ENCODE data around the gene PLAGL2.

PLAGL2 gene

GRCh38 chr20:32230707-32231106 lies 23.2 kb upstream of the PLAGL2 start:
- Histone ChIP-seq H3K27me3 (ENCODE audit: insufficient read depth, low read length) (no peaks in the 10 kb centered on the region), H3K4me1 (ENCODE audit: insufficient read depth, low read length) (no peaks in the 10 kb centered on the region), H3K9ac (ENCODE audit: low read depth, low read length) (no peak overlapping the region), H3K36me3 (ENCODE audit: insufficient read depth, low read length) (peaks cover 91% of the 10 kb centered on the region), H3K27ac (ENCODE audit: low read depth, low read length) (no peak overlapping the region), H3K9me3 (ENCODE audit: insufficient read depth, low read depth, low read length) (no peaks in the 10 kb centered on the region), H3K4me3 (ENCODE audit: low read length) (no peak overlapping the region)
- 97% methylated on average over 13 of the region's 13 CpGs for WGBS

GRCh38 chr20:32229251-32229747 lies 21.8 kb upstream of the PLAGL2 start:
- H3K4me3 ChIP-seq (ENCODE audit: low read length), result no peak overlapping the region
- no peaks in the 10 kb centered on the region for H3K4me1 ChIP-seq (ENCODE audit: insufficient read depth, low read length)
- H3K36me3 ChIP-seq (ENCODE audit: insufficient read depth, low read length), result peaks cover 86% of the 10 kb centered on the region
- no peaks in the 10 kb centered on the region for H3K27me3 ChIP-seq (ENCODE audit: insufficient read depth, low read length)
- H3K9ac ChIP-seq (ENCODE audit: low read depth, low read length), result no peak overlapping the region
- no peak overlapping the region for H3K27ac ChIP-seq (ENCODE audit: low read depth, low read length)
- no peaks in the 10 kb centered on the region for H3K9me3 ChIP-seq (ENCODE audit: insufficient read depth, low read depth, low read length)
- 95% methylated on average over 5 of the region's 5 CpGs for WGBS

- Histone ChIP-seq H3K27ac (ENCODE audit: low read depth, low read length) (no peak overlapping the region), H3K27me3 (ENCODE audit: insufficient read depth, low read length) (no peaks in the 10 kb centered on the region), H3K9ac (ENCODE audit: low read depth, low read length) (no peak overlapping the region), H3K9me3 (ENCODE audit: insufficient read depth, low read depth, low read length) (no peaks in the 10 kb centered on the region), H3K4me1 (ENCODE audit: insufficient read depth, low read length) (no peaks in the 10 kb centered on the region), H3K4me3 (ENCODE audit: low read length) (no peak overlapping the region), H3K36me3 (ENCODE audit: insufficient read depth, low read length) (peaks cover 82% of the 10 kb centered on the region)
- 94% methylated on average over 22 of the region's 22 CpGs for WGBS
These were observed 20.5 kb upstream of the PLAGL2 start for GRCh38 chr20:32227744-32228688.

- whole genome bisulfite sequencing, result 94% methylated on average over 7 of the region's 7 CpGs
- Histone ChIP-seq H3K4me1 (ENCODE audit: insufficient read depth, low read length) (no peaks in the 10 kb centered on the region), H3K27me3 (ENCODE audit: insufficient read depth, low read length) (no peaks in the 10 kb centered on the region), H3K9me3 (ENCODE audit: insufficient read depth, low read depth, low read length) (no peaks in the 10 kb centered on the region), H3K9ac (ENCODE audit: low read depth, low read length) (no peak overlapping the region), H3K27ac (ENCODE audit: low read depth, low read length) (no peak overlapping the region), H3K36me3 (ENCODE audit: insufficient read depth, low read length) (peaks cover 82% of the 10 kb centered on the region), H3K4me3 (ENCODE audit: low read length) (no peak overlapping the region)
These were observed 19.8 kb upstream of the PLAGL2 start for GRCh38 chr20:32227306-32227705.

GRCh38 chr20:32226391-32226790 lies 18.8 kb upstream of the PLAGL2 start:
- WGBS, result no CpG with 5 or more reads among the region's 1 CpG

GRCh38 chr20:32224463-32224862 lies 16.9 kb upstream of the PLAGL2 start:
- H3K27me3 ChIP-seq (ENCODE audit: insufficient read depth, low read length), result no peaks in the 10 kb centered on the region
- H3K27ac ChIP-seq (ENCODE audit: low read depth, low read length), result no peak overlapping the region
- no peaks in the 10 kb centered on the region for H3K9me3 ChIP-seq (ENCODE audit: insufficient read depth, low read depth, low read length)
- H3K9ac ChIP-seq (ENCODE audit: low read depth, low read length), result no peak overlapping the region
- no peaks in the 10 kb centered on the region for H3K4me1 ChIP-seq (ENCODE audit: insufficient read depth, low read length)
- peaks cover 81% of the 10 kb centered on the region for H3K36me3 ChIP-seq (ENCODE audit: insufficient read depth, low read length)
- 88% methylated on average over 4 of the region's 4 CpGs for WGBS
- H3K4me3 ChIP-seq (ENCODE audit: low read length), result no peak overlapping the region

More at GRCh38 chr20:32226391-32226790, 18.8 kb upstream of the PLAGL2 start:
- Histone ChIP-seq H3K27ac (ENCODE audit: low read depth, low read length) (no peak overlapping the region), H3K36me3 (ENCODE audit: insufficient read depth, low read length) (peaks cover 79% of the 10 kb centered on the region), H3K4me1 (ENCODE audit: insufficient read depth, low read length) (no peaks in the 10 kb centered on the region), H3K9me3 (ENCODE audit: insufficient read depth, low read depth, low read length) (no peaks in the 10 kb centered on the region), H3K27me3 (ENCODE audit: insufficient read depth, low read length) (no peaks in the 10 kb centered on the region), H3K4me3 (ENCODE audit: low read length) (no peak overlapping the region), H3K9ac (ENCODE audit: low read depth, low read length) (no peak overlapping the region)

- H3K36me3 ChIP-seq (ENCODE audit: insufficient read depth, low read length), result peaks cover 76% of the 10 kb centered on the region
- H3K27me3 ChIP-seq (ENCODE audit: insufficient read depth, low read length), result no peaks in the 10 kb centered on the region
- 93% methylated on average over 5 of the region's 5 CpGs for WGBS
These were observed 10.8 kb upstream of the PLAGL2 start for GRCh38 chr20:32218156-32218900.

GRCh38 chr20:32216179-32217142 lies 8.9 kb upstream of the PLAGL2 start:
- Histone ChIP-seq H3K36me3 (ENCODE audit: insufficient read depth, low read length) (peaks cover 72% of the 10 kb centered on the region), H3K9ac (ENCODE audit: low read depth, low read length) (no peak overlapping the region), H3K27ac (ENCODE audit: low read depth, low read length) (no peak overlapping the region), H3K4me3 (ENCODE audit: low read length) (no peak overlapping the region), H3K4me1 (ENCODE audit: insufficient read depth, low read length) (no peaks in the 10 kb centered on the region), H3K27me3 (ENCODE audit: insufficient read depth, low read length) (no peaks in the 10 kb centered on the region), H3K9me3 (ENCODE audit: insufficient read depth, low read depth, low read length) (no peaks in the 10 kb centered on the region)
- WGBS, result 96% methylated on average over 13 of the region's 13 CpGs

More at GRCh38 chr20:32218156-32218900, 10.8 kb upstream of the PLAGL2 start:
- H3K9ac ChIP-seq (ENCODE audit: low read depth, low read length), result no peak overlapping the region
- no peak overlapping the region for H3K4me3 ChIP-seq (ENCODE audit: low read length)
- H3K27ac ChIP-seq (ENCODE audit: low read depth, low read length), result no peak overlapping the region
- no peaks in the 10 kb centered on the region for H3K9me3 ChIP-seq (ENCODE audit: insufficient read depth, low read depth, low read length)
- no peaks in the 10 kb centered on the region for H3K4me1 ChIP-seq (ENCODE audit: insufficient read depth, low read length)

- no peaks in the 10 kb centered on the region for H3K4me1 ChIP-seq (ENCODE audit: insufficient read depth, low read length)
- no peaks in the 10 kb centered on the region for H3K27me3 ChIP-seq (ENCODE audit: insufficient read depth, low read length)
- WGBS, result 100% methylated on average over 3 of the region's 3 CpGs
- no peak overlapping the region for H3K4me3 ChIP-seq (ENCODE audit: low read length)
- no peak overlapping the region for H3K9ac ChIP-seq (ENCODE audit: low read depth, low read length)
- no peak overlapping the region for H3K27ac ChIP-seq (ENCODE audit: low read depth, low read length)
- H3K9me3 ChIP-seq (ENCODE audit: insufficient read depth, low read depth, low read length), result no peaks in the 10 kb centered on the region
- peaks cover 72% of the 10 kb centered on the region for H3K36me3 ChIP-seq (ENCODE audit: insufficient read depth, low read length)
These were observed 8.2 kb upstream of the PLAGL2 start for GRCh38 chr20:32215729-32216128.

- no peak overlapping the region for H3K27ac ChIP-seq (ENCODE audit: low read depth, low read length)
- no peaks in the 10 kb centered on the region for H3K27me3 ChIP-seq (ENCODE audit: insufficient read depth, low read length)
- no peaks in the 10 kb centered on the region for H3K9me3 ChIP-seq (ENCODE audit: insufficient read depth, low read depth, low read length)
- H3K36me3 ChIP-seq (ENCODE audit: insufficient read depth, low read length), result peaks cover 74% of the 10 kb centered on the region
- 94% methylated on average over 8 of the region's 8 CpGs for WGBS
- H3K4me3 ChIP-seq (ENCODE audit: low read length), result no peak overlapping the region
- H3K4me1 ChIP-seq (ENCODE audit: insufficient read depth, low read length), result no peaks in the 10 kb centered on the region
- H3K9ac ChIP-seq (ENCODE audit: low read depth, low read length), result no peak overlapping the region
These were observed 7.6 kb upstream of the PLAGL2 start for GRCh38 chr20:32215147-32215546.
